CD4-positive, alpha-beta T cell (primary cell): Measurements from ENCODE around the gene HSPG2. TPM values are rescaled to one million over a fixed set of nuclear protein-coding genes. Genes with fewer than 3 reads are reported as not detected.

ENCODE experiments used
- ATAC-seq: fragments of 200-7000 bp; cut with Tn5 transposase; one replicate; pipeline ENCODE4 v1.10.0; 2022; ENCODE audit warnings: mild to moderate bottlenecking; ENCODE audit not compliant: poor library complexity
- CTCF ChIA-PET: fragments of 350-600 bp; sonication (Branson Sonifier 250); formaldehyde crosslinking; loops from one replicate; lab custom pipeline; 2021; ENCODE audit warnings: antibody characterized with exemption, inconsistent platforms; lab: Charles Lee
- POLR2A ChIA-PET: fragments of 350-600 bp; sonication (Branson Sonifier 250); formaldehyde crosslinking; loops from one replicate; lab custom pipeline; 2021; ENCODE audit warnings: antibody characterized with exemption, inconsistent platforms; lab: Charles Lee
- DNase-seq, 14 experiments: peaks; one replicate each; pipeline ENCODE4 v3.0.0-alpha.2; 2013 to 2020; ENCODE audit warnings: mixed read lengths in 2 of 14
- H3K27ac ChIP-seq, 2 donors: one replicate each; pipeline versions ENCODE4 v1.5.1 to v1.7.0; 2013; ENCODE audit warnings: low read length in 2 of 2, low read depth in 1 of 2, mild to moderate bottlenecking in 1 of 2
- H3K27me3 ChIP-seq, 2 experiments: 1 replicate in 1 of 2; 2 replicates in 1 of 2; pipeline versions ENCODE4 v1.6.1 to v1.7.0; 2013; ENCODE audit warnings: low read length in 2 of 2, control low read depth in 1 of 2, mild to moderate bottlenecking in 1 of 2, moderate library complexity in 1 of 2; ENCODE audit not compliant: insufficient read depth in 2 of 2, control insufficient read depth in 1 of 2
- H3K36me3 ChIP-seq: one replicate; pipeline ENCODE4 v1.6.1; 2013; ENCODE audit warnings: low read length, control low read depth; ENCODE audit not compliant: insufficient read depth
- H3K4me1 ChIP-seq: one replicate; pipeline ENCODE4 v1.6.1; 2013; ENCODE audit warnings: low read length, control low read depth; ENCODE audit not compliant: insufficient read depth
- H3K4me3 ChIP-seq: one replicate; pipeline ENCODE4 v1.5.1; 2013; ENCODE audit warnings: mild to moderate bottlenecking, low read length, moderate library complexity
- H3K9me3 ChIP-seq, 2 experiments: 1 replicate in 1 of 2; 2 replicates in 1 of 2; pipeline versions ENCODE4 v1.6.1 to v1.7.0; 2013; ENCODE audit warnings: low read length in 2 of 2, mild to moderate bottlenecking in 2 of 2, control low read depth in 1 of 2, moderate library complexity in 1 of 2; ENCODE audit not compliant: control insufficient read depth in 1 of 2, insufficient read depth in 1 of 2
- H3K27ac Mint-ChIP-seq: one replicate; pipeline ENCODE4 v1.8.0; 2020; ENCODE audit warnings: mixed read lengths
- H3K27me3 Mint-ChIP-seq: one replicate; pipeline ENCODE4 v1.8.0; 2021; ENCODE audit warnings: mixed read lengths
- H3K36me3 Mint-ChIP-seq: one replicate; pipeline ENCODE4 v1.8.0; 2021; ENCODE audit warnings: low read depth, mixed read lengths
- H3K4me1 Mint-ChIP-seq: one replicate; pipeline ENCODE4 v1.8.0; 2021; ENCODE audit warnings: low read depth, mixed read lengths
- H3K4me3 Mint-ChIP-seq: one replicate; pipeline ENCODE4 v1.8.0; 2020; ENCODE audit warnings: mild to moderate bottlenecking, mixed read lengths
- H3K9me3 Mint-ChIP-seq: one replicate; pipeline ENCODE4 v1.8.0; 2020; ENCODE audit warnings: mixed read lengths
- intact Hi-C, 2 experiments: fragments of 100-400 bp; cut with DNase I in 1 of 2; cut with micrococcal nuclease in 1 of 2; formaldehyde crosslinking; loops; one replicate each; pipeline versions ENCODE4 v1.15.1 to v1.9.0; 2023 to 2025; cut with DNase I, micrococcal nuclease
- total RNA-seq, 174 experiments: library from RNA in 2 of 174; stranded (reverse) in 2 of 174; gene quantifications; one replicate each; pipeline ENCODE4 v1.2.3 and lab custom pipeline; 2021 to 2026
- TF ChIP-seq, protein P1 (sequence below): fragments of 200-600 bp; IDR thresholded peaks from one replicate; pipeline ENCODE4 v1.8.0; 2022; ENCODE audit warnings: antibody characterized with exemption, mild to moderate bottlenecking

HSPG2 gene
- total RNA-seq, 2 experiments from 2014 or later = 10.8 to 11.0 TPM

DNA sequence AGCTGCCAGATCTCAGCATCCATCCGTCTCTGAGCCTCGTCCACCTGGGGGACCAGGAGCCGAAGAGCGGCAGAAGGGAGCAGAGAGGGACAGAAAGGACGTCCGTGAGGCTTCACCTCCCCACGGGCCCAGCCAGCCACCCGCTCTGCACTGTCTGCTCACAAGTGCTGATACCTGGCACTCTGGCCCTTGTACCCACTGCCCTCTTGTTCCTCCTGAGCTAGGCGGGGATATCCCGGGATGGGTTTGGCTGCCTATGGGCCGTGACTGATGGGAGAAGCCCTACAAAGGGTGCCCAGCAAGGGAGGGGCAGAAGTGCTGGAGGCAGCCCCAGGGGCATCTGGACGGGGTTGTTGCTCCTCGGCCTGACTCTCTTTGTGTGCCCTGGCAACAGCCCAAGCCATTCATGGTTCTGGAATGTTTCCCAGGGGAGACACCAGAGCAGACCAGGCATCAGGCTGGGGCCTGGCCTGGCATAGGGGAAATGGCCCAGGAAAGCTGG is 67.4 kb downstream of the HSPG2 start:
- H3K9me3 ChIP-seq = peaks cover 0 to 5% of the 10 kb centered on the region in 2 experiments
- Mint-ChIP-seq H3K27ac (no peak overlapping the region), H3K36me3 (no peaks in the 10 kb centered on the region), H3K27me3 (no peaks in the 10 kb centered on the region), H3K9me3 (no peaks in the 10 kb centered on the region), H3K4me3 (no peak overlapping the region), H3K4me1 (no peaks in the 10 kb centered on the region)
- no peaks in the 10 kb centered on the region for H3K36me3 ChIP-seq
- intact Hi-C loops = no loop called here
- TF ChIP-seq, protein P1, sequence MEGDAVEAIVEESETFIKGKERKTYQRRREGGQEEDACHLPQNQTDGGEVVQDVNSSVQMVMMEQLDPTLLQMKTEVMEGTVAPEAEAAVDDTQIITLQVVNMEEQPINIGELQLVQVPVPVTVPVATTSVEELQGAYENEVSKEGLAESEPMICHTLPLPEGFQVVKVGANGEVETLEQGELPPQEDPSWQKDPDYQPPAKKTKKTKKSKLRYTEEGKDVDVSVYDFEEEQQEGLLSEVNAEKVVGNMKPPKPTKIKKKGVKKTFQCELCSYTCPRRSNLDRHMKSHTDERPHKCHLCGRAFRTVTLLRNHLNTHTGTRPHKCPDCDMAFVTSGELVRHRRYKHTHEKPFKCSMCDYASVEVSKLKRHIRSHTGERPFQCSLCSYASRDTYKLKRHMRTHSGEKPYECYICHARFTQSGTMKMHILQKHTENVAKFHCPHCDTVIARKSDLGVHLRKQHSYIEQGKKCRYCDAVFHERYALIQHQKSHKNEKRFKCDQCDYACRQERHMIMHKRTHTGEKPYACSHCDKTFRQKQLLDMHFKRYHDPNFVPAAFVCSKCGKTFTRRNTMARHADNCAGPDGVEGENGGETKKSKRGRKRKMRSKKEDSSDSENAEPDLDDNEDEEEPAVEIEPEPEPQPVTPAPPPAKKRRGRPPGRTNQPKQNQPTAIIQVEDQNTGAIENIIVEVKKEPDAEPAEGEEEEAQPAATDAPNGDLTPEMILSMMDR = no peak
- ChIA-PET POLR2A (no interaction called here), CTCF (no interaction called here)
- H3K27ac ChIP-seq = no peak overlapping the region
- DNase-seq = no peak
- no peak overlapping the region for H3K4me3 ChIP-seq
- H3K27me3 ChIP-seq = no peaks in the 10 kb centered on the region
- ATAC-seq = no peak
- no peaks in the 10 kb centered on the region for H3K4me1 ChIP-seq

DNA sequence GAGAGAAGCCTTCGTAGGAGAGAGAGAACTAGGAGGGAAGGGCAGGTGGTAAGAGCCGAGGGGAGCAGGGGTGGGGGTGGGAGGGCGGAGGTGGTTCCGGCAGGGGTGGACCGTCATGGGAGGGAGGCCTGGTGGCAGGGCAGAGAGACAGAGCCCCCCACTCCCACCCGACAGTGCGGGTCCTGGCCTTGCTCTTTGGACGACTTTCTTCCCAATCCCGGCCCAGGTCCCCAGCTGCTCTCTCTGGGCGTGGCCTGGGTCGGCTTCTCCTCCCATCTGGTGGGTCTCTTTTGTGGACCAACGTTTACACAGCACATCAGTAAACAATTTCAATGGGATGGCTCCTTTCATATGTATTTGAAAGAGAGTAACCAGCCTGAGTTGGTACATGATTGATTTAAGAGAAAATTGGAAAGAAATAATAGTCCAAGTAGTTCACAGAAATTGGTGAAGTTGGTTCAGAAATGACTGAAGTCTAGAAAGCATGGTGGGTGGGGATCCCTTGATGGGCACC is 68.1 kb downstream of the HSPG2 start:
- no peaks in the 10 kb centered on the region for H3K36me3 Mint-ChIP-seq
- H3K4me1 Mint-ChIP-seq = no peaks in the 10 kb centered on the region
- H3K4me3 Mint-ChIP-seq = no peak overlapping the region
- Histone ChIP-seq H3K9me3 (peaks cover 0 to 5% of the 10 kb centered on the region in 2 experiments), H3K4me1 (no peaks in the 10 kb centered on the region), H3K36me3 (no peaks in the 10 kb centered on the region), H3K4me3 (no peak overlapping the region), H3K27me3 (no peaks in the 10 kb centered on the region), H3K27ac (no peak overlapping the region)
- ATAC-seq = no peak
- TF ChIP-seq, protein P1 = no peak
- intact Hi-C loops = no loop called here
- no peaks in the 10 kb centered on the region for H3K27me3 Mint-ChIP-seq
- H3K9me3 Mint-ChIP-seq = no peaks in the 10 kb centered on the region
- CTCF ChIA-PET = no interaction called here
- POLR2A ChIA-PET = no interaction called here
- no peak for DNase-seq
- no peak overlapping the region for H3K27ac Mint-ChIP-seq

DNA sequence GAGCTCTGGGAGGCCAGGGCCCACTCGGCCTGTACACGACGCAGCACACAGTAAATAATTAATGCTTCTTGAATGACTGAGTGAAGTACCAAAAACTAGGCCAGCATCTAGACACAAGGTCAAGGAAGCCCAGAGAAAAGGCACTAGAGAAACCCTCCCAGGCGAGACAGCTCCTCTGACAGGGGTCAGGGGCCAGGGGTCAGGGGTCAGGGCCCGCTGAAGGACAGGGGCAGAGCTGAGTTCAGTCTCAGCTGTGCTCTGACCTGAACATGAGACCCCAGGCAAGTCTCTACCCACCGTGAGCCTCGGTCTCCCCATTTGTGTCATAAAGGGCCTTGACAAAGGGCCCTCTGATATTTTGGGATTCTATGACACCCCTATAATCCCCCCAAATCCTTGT is 68.6 kb downstream of the HSPG2 start:
- no peaks in the 10 kb centered on the region for H3K36me3 ChIP-seq
- Mint-ChIP-seq H3K36me3 (no peaks in the 10 kb centered on the region), H3K27me3 (no peaks in the 10 kb centered on the region), H3K27ac (no peak overlapping the region), H3K9me3 (no peaks in the 10 kb centered on the region), H3K4me1 (no peaks in the 10 kb centered on the region), H3K4me3 (no peak overlapping the region)
- POLR2A ChIA-PET = no interaction called here
- H3K9me3 ChIP-seq = peaks cover 0 to 5% of the 10 kb centered on the region in 2 experiments
- intact Hi-C loops = no loop called here
- ATAC-seq (no peak), DNase-seq (no peak)
- CTCF ChIA-PET = no interaction called here
- TF ChIP-seq, protein P1 = no peak
- H3K4me1 ChIP-seq = no peaks in the 10 kb centered on the region
- H3K27ac ChIP-seq = no peak overlapping the region
- H3K4me3 ChIP-seq = no peak overlapping the region
- H3K27me3 ChIP-seq = no peaks in the 10 kb centered on the region
